Measurements from ENCODE around the gene ZC3H10. TPM values are rescaled to one million over a fixed set of nuclear protein-coding genes. Genes with fewer than 3 reads are reported as not detected.

ZC3H10 gene
- total RNA-seq, 4 donors from 2014 or later = 3.2 to 5.1 (median 3.5) TPM

DNA sequence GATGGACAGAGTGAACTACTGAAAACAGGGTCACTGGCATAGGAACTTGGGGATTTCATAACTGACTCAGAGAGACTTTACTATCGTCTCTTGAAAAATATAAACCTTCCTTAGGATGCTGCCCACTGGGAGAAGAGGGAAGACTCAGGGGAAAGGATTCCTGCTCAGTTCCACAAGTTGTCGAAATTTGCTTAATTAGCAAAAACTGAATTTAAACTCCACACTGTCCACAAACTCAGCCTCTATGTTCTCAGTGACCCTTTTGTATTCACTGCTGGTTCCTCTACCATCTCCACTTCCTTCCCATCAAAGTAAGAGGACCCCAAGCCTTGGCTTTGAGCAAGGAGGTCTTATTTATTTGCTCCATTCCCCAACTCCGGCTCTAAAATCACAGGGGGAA lies 27.2 kb downstream of the ZC3H10 start:
- no peak for TF ChIP-seq CTCF (IDR thresholded peaks at IDR 0.05; ENCODE audit: low read depth)

DNA sequence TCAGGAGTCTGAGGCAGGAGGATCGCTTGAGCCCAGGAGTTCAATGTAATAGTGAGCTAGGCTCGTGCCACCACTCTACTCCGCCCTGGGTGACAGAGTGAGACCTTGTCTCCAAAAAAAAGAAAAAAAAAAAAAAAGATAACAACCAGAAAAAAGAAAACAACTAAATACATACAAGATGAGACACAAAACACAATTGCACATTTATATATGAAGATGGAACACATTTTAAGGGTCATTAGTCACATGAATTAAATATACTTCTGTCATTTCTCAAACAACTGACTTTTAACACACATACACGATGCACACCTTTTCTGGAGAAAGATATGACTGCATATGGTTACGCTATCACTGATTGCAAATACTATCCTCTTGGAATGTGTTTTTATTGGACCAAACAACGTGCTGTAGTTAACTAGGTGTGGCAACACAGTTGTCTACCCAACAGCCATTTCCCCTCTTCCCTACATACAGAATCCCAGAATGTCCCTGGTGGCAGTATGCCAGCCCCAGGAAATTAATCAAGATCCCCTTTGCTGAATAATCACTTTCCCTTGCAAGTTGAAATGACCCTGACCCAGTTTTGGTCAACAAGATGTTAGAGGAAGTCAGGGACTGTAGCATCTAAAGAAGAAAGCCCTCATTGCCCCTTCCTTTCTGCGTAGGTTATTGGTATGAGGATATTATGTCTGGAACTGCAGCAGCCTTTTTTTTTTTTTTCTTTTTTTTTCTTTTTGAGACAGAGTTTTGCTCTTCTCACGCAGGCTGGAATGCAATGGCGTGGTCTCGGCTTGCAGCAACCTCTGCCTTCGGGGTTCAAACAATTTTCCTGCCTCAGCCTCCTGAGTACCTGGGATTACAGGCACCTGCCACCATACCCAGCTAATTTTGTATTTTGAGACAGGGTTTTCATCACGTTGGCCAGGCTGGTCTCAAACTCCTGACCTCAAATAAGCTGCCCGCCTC lies 28.7 kb downstream of the ZC3H10 start:
- no peak for TF ChIP-seq CTCF (IDR thresholded peaks at IDR 0.05; ENCODE audit: low read depth)

- TF ChIP-seq CTCF (IDR thresholded peaks at IDR 0.05; ENCODE audit: low read depth) = no peak
Measured at GRCh38 chr12:56150563-56150962, 32.5 kb downstream of the ZC3H10 start.

GRCh38 chr12:56151672-56152131 lies 33.6 kb downstream of the ZC3H10 start:
- TF ChIP-seq CTCF (IDR thresholded peaks at IDR 0.05; ENCODE audit: low read depth) = no peak

- no peak for TF ChIP-seq CTCF (IDR thresholded peaks at IDR 0.05; ENCODE audit: low read depth)
Measured at GRCh38 chr12:56152132-56152755, 34.2 kb downstream of the ZC3H10 start, which contains the start of gene MYL6B. Gene MYL6B (plus strand): TSS chr12:56152587. CDS start chr12:56153919, 1,332 bp downstream.

GRCh38 chr12:56152756-56153677 lies 35.0 kb downstream of the ZC3H10 start:
- no peak for TF ChIP-seq CTCF (IDR thresholded peaks at IDR 0.05; ENCODE audit: low read depth)
